Endothelial cell of umbilical vein (primary cell): ENCODE data around the gene PPP1R9A. TPM values are rescaled to one million over a fixed set of nuclear protein-coding genes. Genes with fewer than 3 reads are reported as not detected.

Experiments used
- BruUV-seq: library from RNA; stranded (reverse); fragments of 400-500 nt; replicated peaks from 2 replicates; lab custom pipeline; 2021; lab: Mats Ljungman, UMichigan
- CTCF ChIA-PET: fragments of 300-600, 350-600 bp; sonication (Branson Sonifier 250); formaldehyde crosslinking; loops from one replicate; lab custom pipeline; 2021; ENCODE audit warnings: antibody characterized with exemption, inconsistent platforms; lab: Charles Lee
- POLR2A ChIA-PET: fragments of 300-600, 350-600 bp; sonication (Branson Sonifier 250); formaldehyde crosslinking; loops from one replicate; lab custom pipeline; 2021; ENCODE audit warnings: antibody characterized with exemption, inconsistent platforms; lab: Charles Lee
- DNase-seq: peaks from one replicate; pipeline ENCODE4 v3.0.0-alpha.2; 2011; ENCODE audit warnings: low read depth, low spot score
- FAIRE-seq: peaks from 2 replicates; lab custom pipeline; 2011; peaks lifted over from hg19 to GRCh38; lab: Jason Lieb, UNC
- H2AFZ ChIP-seq: 2 replicates; pipeline ENCODE4 v1.6.0; 2012; ENCODE audit warnings: low read depth, low read length, control low read depth, inconsistent platforms
- H3K27ac ChIP-seq: 2 replicates; pipeline ENCODE4 v1.5.1; 2011; ENCODE audit warnings: low read depth, mild to moderate bottlenecking, control low read depth, low read length, moderate library complexity; ENCODE audit not compliant: insufficient read depth
- H3K27me3 ChIP-seq, 2 experiments: 2 replicates each; pipeline versions ENCODE4 v1.6.0 to v1.6.1; 2011; ENCODE audit warnings: low read length in 2 of 2, mixed read lengths in 1 of 2; ENCODE audit not compliant: control insufficient read depth in 2 of 2, insufficient read depth in 2 of 2
- H3K36me3 ChIP-seq, 2 experiments: 2 replicates in 1 of 2; 3 replicates in 1 of 2; pipeline ENCODE4 v1.5.1; 2011; ENCODE audit warnings: low read length in 2 of 2, mild to moderate bottlenecking in 1 of 2, moderate library complexity in 1 of 2; ENCODE audit not compliant: control insufficient read depth in 2 of 2, insufficient read depth in 2 of 2; ENCODE audit errors: extremely low read depth in 1 of 2
- H3K4me1 ChIP-seq: 3 replicates; pipeline ENCODE4 v1.5.1; 2011; ENCODE audit warnings: mild to moderate bottlenecking, low read length; ENCODE audit not compliant: control insufficient read depth, insufficient read depth; ENCODE audit errors: extremely low read depth
- H3K4me2 ChIP-seq: 2 replicates; pipeline ENCODE4 v1.6.1; 2011; ENCODE audit warnings: low read length, control low read depth, mixed read lengths; ENCODE audit not compliant: insufficient read depth
- H3K4me3 ChIP-seq, 3 experiments: fragments of 200-600 bp in 1 of 3; sonication (generic), shearing (Covaris generic) in 1 of 3; replicated peaks in 1 of 3; 2 replicates each; pipeline ENCODE4 v1.5.1; 2011 to 2016; ENCODE audit warnings: control low read depth in 3 of 3, low read length in 3 of 3, mild to moderate bottlenecking in 2 of 3, inconsistent platforms in 1 of 3, low read depth in 1 of 3, moderate library complexity in 1 of 3; ENCODE audit not compliant: insufficient read depth in 1 of 3
- H3K79me2 ChIP-seq: 2 replicates; pipeline ENCODE4 v1.6.0; 2012; ENCODE audit warnings: low read length, inconsistent platforms; ENCODE audit not compliant: control insufficient read depth, insufficient read depth
- H3K9ac ChIP-seq: replicated peaks from 2 replicates; pipeline ENCODE3; 2011; ENCODE audit warnings: low read length, control low read depth; ENCODE audit not compliant: insufficient read depth; ENCODE audit errors: extremely low read depth
- H3K9me1 ChIP-seq: replicated peaks from 3 replicates; pipeline ENCODE4 v1.6.0; 2011; ENCODE audit warnings: mild to moderate bottlenecking, low read length; ENCODE audit not compliant: control insufficient read depth, insufficient read depth; ENCODE audit errors: extremely low read depth
- H3K9me3 ChIP-seq: replicated peaks from 2 replicates; pipeline ENCODE4 v1.5.1; 2012; ENCODE audit warnings: low read length, inconsistent platforms; ENCODE audit not compliant: control insufficient read depth, insufficient read depth
- H4K20me1 ChIP-seq: replicated peaks from 2 replicates; pipeline ENCODE3; 2011; ENCODE audit warnings: mild to moderate bottlenecking, low read length; ENCODE audit not compliant: control insufficient read depth, insufficient read depth; ENCODE audit errors: extremely low read depth
- EZH2 ChIP-seq: IDR thresholded peaks from 2 replicates; pipeline ENCODE4 v1.6.1; 2012; ENCODE audit warnings: borderline replicate concordance, low read depth, mild to moderate bottlenecking, moderate library complexity, low read length, inconsistent platforms; ENCODE audit not compliant: severe bottlenecking
- FOS ChIP-seq: IDR thresholded peaks from 2 replicates; pipeline ENCODE4 v1.6.1; 2011; ENCODE audit warnings: mild to moderate bottlenecking, low read length, moderate library complexity, borderline replicate concordance; ENCODE audit not compliant: insufficient read depth
- GATA2 ChIP-seq: IDR thresholded peaks from 2 replicates; pipeline ENCODE4 v1.7.0; 2011; ENCODE audit warnings: low read depth, mild to moderate bottlenecking, moderate library complexity, mixed read lengths, low read length; ENCODE audit not compliant: insufficient read length, insufficient read depth
- JUN ChIP-seq: IDR thresholded peaks from 2 replicates; pipeline ENCODE4 v1.6.1; 2011; ENCODE audit warnings: borderline replicate concordance, low read depth; ENCODE audit not compliant: insufficient read length, insufficient read depth
- MAX ChIP-seq: IDR thresholded peaks from 2 replicates; pipeline ENCODE4 v1.6.1; 2011; ENCODE audit not compliant: insufficient read depth, insufficient read length
- MYC ChIP-seq: IDR thresholded peaks from one replicate; pipeline ENCODE4 v1.6.1; 2011; ENCODE audit warnings: mild to moderate bottlenecking, low read depth, low read length
- POLR2A ChIP-seq: IDR thresholded peaks from 2 replicates; pipeline ENCODE4 v1.6.1; 2012; ENCODE audit warnings: low read depth, mild to moderate bottlenecking, control low read depth, low read length
- POLR2AphosphoS5 ChIP-seq: IDR thresholded peaks from 2 replicates; pipeline ENCODE4 v1.6.1; 2012; ENCODE audit warnings: low read depth, mild to moderate bottlenecking, control low read depth, low read length, moderate library complexity; ENCODE audit not compliant: insufficient read depth
- dilution Hi-C: fragments of 300-500 bp; cut with MboI; formaldehyde crosslinking; loops from one replicate; pipeline ENCODE4 v1.15.0; 2019; ENCODE audit warnings: low sequenced_read_pairs; ENCODE audit not compliant: extremely low pct_ligation_motif_present
- intact Hi-C: fragments of 100-400 bp; cut with micrococcal nuclease; formaldehyde crosslinking; loops from one replicate; pipeline ENCODE4 v1.10.0; 2022
- polyA plus RNA-seq, 4 experiments: library from polyadenylated mRNA; depleted of rRNA in 3 of 4; stranded (reverse) in 3 of 4; unstranded in 1 of 4; fragments of >200 nt; gene quantifications; 2 replicates each; pipeline versions ENCODE4 v1.2.1 to v1.2.3, GENCODE V29; 2011 to 2012; ENCODE audit warnings: missing spikeins in 1 of 4
- total RNA-seq: library from RNA; stranded (reverse); gene quantifications from 2 replicates; pipeline ENCODE4 v1.2.3, GENCODE V29; 2021
- TF ChIP-seq, protein P1 (sequence below), 2 donors: IDR thresholded peaks; 1 replicate in 1 of 2; 2 replicates in 1 of 2; pipeline ENCODE4 v1.5.1; 2011; ENCODE audit warnings: low read length in 2 of 2, mild to moderate bottlenecking in 2 of 2, moderate library complexity in 2 of 2, control low read depth in 1 of 2, inconsistent platforms in 1 of 2, low read depth in 1 of 2; ENCODE audit not compliant: insufficient read depth in 1 of 2; ENCODE audit errors: extremely low read depth in 1 of 2

Gene PPP1R9A
- total and polyA plus RNA-seq, 2 donors (not counting 3 experiments of a cell fraction or from before 2014, with no cell fraction given): 0.50 to 3.0 TPM

DNA sequence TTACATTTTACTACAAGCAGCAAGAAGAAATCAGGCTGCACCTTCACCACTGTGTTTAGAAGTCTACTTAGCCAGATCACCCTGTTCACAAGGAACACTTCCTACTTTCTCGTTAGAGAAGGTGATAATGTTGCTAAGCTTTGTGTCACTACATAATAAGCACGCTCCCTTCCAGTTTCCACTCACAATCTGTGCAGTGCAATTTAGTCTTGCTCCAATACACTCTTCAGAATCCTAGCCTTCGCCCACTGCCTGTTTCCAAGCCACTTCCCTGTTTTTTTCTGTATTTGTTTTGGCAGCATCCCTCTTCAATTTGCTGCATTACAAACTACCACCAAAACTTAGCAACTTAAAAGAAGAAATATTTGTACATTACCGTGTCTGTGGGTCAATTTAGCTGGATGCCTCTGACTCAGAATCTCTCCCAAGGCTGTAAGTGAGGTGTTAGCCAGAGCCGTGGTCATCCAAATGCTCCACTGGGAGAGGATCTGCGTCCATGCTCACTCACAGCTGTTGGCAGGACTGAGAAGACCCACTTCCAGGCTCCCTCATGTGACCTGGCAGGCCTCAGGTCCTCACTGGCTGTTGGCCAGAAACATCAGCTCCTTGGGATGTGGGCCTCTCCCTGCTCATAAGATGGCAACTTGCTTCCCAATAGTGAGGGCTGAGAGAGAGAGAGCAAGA is 306.6 kb downstream of the PPP1R9A start:
- no peak overlapping the region for H3K27ac ChIP-seq
- dilution Hi-C loops (no loop called here), intact Hi-C loops (no loop called here)
- H3K4me1 ChIP-seq: no peaks in the 10 kb centered on the region
- no peak overlapping the region for H3K4me3 ChIP-seq
- CTCF ChIA-PET: no interaction called here
- H2AFZ ChIP-seq: no peak overlapping the region
- no peak overlapping the region for H3K9ac ChIP-seq
- H3K9me3 ChIP-seq: no peaks in the 10 kb centered on the region
- no peaks in the 10 kb centered on the region for H3K36me3 ChIP-seq
- H3K27me3 ChIP-seq: no peaks in the 10 kb centered on the region
- DNase-seq (no peak), FAIRE-seq (no peak)
- H3K4me2 ChIP-seq: no peak overlapping the region
- POLR2A ChIA-PET: no interaction called here
- BruUV-seq: no TSS peak
- TF ChIP-seq, protein P1, sequence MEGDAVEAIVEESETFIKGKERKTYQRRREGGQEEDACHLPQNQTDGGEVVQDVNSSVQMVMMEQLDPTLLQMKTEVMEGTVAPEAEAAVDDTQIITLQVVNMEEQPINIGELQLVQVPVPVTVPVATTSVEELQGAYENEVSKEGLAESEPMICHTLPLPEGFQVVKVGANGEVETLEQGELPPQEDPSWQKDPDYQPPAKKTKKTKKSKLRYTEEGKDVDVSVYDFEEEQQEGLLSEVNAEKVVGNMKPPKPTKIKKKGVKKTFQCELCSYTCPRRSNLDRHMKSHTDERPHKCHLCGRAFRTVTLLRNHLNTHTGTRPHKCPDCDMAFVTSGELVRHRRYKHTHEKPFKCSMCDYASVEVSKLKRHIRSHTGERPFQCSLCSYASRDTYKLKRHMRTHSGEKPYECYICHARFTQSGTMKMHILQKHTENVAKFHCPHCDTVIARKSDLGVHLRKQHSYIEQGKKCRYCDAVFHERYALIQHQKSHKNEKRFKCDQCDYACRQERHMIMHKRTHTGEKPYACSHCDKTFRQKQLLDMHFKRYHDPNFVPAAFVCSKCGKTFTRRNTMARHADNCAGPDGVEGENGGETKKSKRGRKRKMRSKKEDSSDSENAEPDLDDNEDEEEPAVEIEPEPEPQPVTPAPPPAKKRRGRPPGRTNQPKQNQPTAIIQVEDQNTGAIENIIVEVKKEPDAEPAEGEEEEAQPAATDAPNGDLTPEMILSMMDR (IDR thresholded peaks at IDR 0.05; ENCODE audit: extremely low read depth in 1 of 2, insufficient read depth in 1 of 2, low read depth in 1 of 2, low read length in 2 of 2): no peak
- TF ChIP-seq JUN: no peak
- TF ChIP-seq EZH2: no peak
- TF ChIP-seq MAX: no peak
- TF ChIP-seq GATA2: no peak
- no peak for TF ChIP-seq POLR2A
- TF ChIP-seq MYC: no peak
- TF ChIP-seq POLR2AphosphoS5: no peak
- TF ChIP-seq FOS: no peak
- no peaks in the 10 kb centered on the region for H3K79me2 ChIP-seq
- H3K9me1 ChIP-seq: no peaks in the 10 kb centered on the region
- no peaks in the 10 kb centered on the region for H4K20me1 ChIP-seq
